ENCODE data around the gene RTN4RL1. TPM values are rescaled to one million over a fixed set of nuclear protein-coding genes. Genes with fewer than 3 reads are reported as not detected.

Gene RTN4RL1
- total and polyA plus RNA-seq, 9 of the 15 experiments (the other 6 are each of a cell fraction or from before 2014, with no cell fraction given) = 0.04 to 0.06 (median 0.04) TPM; not detected in 5

DNA sequence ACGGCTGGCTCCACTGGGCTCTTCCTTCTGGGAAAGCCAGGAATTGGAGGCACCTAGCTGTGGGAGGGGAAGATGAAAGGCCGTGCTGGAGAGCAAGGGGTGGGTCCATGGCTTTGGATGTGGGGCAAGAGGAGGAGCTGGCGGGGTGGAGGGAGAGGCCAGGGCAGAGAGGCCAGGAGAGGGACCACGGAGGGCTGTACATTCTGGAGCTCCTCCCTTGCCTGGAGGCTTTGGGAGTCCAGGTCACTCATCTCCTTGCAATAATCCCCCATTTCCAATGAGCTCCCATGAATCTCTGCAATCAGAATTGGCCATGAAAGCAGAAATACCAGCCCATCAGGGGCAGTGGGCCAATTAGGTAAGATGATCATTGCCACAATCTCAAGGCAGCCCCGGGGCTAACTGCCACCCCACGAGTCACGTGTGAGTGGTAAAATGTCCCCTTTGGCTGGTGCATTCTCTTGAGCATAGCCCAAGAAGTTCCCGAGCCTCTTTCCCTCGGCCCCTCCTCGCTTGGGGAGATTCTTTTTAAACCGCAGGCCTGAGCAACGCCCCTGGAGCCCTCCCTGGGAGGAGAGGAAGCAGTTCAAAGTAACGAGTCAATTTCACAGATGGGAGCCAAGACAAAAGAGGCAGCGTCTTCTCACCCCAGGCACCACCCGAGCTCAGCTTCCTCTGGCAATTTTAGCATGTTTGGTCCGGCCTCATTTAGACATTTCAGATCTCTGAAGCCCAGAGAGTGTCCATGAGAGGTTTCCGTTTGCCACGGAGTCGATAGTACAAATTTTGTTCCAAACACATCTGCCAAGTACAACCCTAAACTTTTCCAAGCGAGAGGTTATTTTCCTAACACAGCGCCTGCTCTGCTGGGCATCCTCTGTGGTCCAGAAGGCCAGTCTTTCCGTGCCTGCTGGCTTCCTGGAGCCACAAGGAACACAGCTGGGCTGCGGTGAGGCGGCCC lies 13.4 kb downstream of the RTN4RL1 start (continued):
- TF ChIP-seq, protein P1, sequence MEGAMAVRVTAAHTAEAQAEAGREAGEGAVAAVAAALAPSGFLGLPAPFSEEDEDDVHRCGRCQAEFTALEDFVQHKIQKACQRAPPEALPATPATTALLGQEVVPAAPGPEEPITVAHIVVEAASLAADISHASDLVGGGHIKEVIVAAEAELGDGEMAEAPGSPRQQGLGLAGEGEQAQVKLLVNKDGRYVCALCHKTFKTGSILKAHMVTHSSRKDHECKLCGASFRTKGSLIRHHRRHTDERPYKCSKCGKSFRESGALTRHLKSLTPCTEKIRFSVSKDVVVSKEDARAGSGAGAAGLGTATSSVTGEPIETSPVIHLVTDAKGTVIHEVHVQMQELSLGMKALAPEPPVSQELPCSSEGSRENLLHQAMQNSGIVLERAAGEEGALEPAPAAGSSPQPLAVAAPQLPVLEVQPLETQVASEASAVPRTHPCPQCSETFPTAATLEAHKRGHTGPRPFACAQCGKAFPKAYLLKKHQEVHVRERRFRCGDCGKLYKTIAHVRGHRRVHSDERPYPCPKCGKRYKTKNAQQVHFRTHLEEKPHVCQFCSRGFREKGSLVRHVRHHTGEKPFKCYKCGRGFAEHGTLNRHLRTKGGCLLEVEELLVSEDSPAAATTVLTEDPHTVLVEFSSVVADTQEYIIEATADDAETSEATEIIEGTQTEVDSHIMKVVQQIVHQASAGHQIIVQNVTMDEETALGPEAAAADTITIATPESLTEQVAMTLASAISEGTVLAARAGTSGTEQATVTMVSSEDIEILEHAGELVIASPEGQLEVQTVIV (CRISPR knock-in tag; IDR thresholded peaks at IDR 0.05; ENCODE audit: borderline replicate concordance) = no peak

DNA sequence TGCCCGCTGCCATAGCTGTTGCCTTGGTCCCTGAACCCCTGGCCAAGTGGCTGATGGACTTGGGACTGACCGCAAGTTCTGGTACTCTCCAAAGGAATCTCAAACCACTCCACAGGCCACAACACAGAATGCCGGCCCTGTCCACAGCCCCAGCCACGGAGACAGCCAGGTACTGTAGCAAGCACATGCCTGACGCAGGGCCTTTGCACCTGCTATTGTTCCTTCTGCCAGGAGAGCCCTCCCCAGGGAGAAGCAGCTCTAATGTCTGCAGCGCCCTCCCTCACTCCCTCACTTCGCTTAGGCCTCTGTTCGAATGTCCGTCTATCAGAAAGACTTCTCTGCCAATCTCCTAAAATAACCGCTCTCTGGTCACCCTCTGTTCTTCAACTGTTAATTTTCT lies 15.4 kb downstream of the RTN4RL1 start:
- Histone ChIP-seq H3K9ac (ENCODE audit: insufficient read depth in 1 of 2, low read depth in 2 of 2, low read length in 2 of 2) (no peak overlapping the region), H3K27me3 (ENCODE audit: control insufficient read depth in 2 of 2, insufficient read depth in 2 of 2, low read length in 2 of 2) (peaks cover 10 to 26% of the 10 kb centered on the region in 2 experiments), H3K4me2 (ENCODE audit: insufficient read depth, low read length) (no peak overlapping the region), H3K4me1 (replicated peaks in 1 of 2; ENCODE audit: control insufficient read depth in 2 of 2, insufficient read depth in 2 of 2, low read length in 2 of 2) (no peaks in the 10 kb centered on the region; a peak in 1 of 5 replicates), H2AFZ (ENCODE audit: low read depth, low read length) (no peak overlapping the region), H3K27ac (ENCODE audit: extremely low read depth, low read depth, low read length) (no peak overlapping the region), H3K4me3 (no peak overlapping the region), H3K36me3 (ENCODE audit: control insufficient read depth, insufficient read depth, low read length) (no peaks in the 10 kb centered on the region), H4K20me1 (replicated peaks; ENCODE audit: control insufficient read depth, insufficient read depth, low read length) (no peaks in the 10 kb centered on the region), H3K9me1 (ENCODE audit: control insufficient read depth, insufficient read depth, low read length) (no peaks in the 10 kb centered on the region), H3K79me2 (ENCODE audit: control insufficient read depth, insufficient read depth, low read length) (no peaks in the 10 kb centered on the region), H3K9me3 (replicated peaks; ENCODE audit: control insufficient read depth, insufficient read depth, low read depth, low read length) (no peaks in the 10 kb centered on the region)
- POLR2A ChIA-PET = no interaction called here
- no TSS peak for BruUV-seq (replicated peaks)
- in situ Hi-C loops (cut with MboI) = no loop called here
- ATAC-seq = no peak
- intact Hi-C loops (cut with micrococcal nuclease) = no loop called here
- CTCF ChIA-PET (ENCODE audit: low intra/inter-chr PET ratio) = no interaction called here
- DNase-seq (ENCODE audit: extremely low read depth in 1 of 4, low spot score in 3 of 4) = no peak
- no CpG with 5 or more reads among the region's 10 CpGs for WGBS (ENCODE audit: insufficient coverage, low coverage, missing lambda C conversion rate)
- FAIRE-seq = no peak
- TF ChIP-seq, protein P2, sequence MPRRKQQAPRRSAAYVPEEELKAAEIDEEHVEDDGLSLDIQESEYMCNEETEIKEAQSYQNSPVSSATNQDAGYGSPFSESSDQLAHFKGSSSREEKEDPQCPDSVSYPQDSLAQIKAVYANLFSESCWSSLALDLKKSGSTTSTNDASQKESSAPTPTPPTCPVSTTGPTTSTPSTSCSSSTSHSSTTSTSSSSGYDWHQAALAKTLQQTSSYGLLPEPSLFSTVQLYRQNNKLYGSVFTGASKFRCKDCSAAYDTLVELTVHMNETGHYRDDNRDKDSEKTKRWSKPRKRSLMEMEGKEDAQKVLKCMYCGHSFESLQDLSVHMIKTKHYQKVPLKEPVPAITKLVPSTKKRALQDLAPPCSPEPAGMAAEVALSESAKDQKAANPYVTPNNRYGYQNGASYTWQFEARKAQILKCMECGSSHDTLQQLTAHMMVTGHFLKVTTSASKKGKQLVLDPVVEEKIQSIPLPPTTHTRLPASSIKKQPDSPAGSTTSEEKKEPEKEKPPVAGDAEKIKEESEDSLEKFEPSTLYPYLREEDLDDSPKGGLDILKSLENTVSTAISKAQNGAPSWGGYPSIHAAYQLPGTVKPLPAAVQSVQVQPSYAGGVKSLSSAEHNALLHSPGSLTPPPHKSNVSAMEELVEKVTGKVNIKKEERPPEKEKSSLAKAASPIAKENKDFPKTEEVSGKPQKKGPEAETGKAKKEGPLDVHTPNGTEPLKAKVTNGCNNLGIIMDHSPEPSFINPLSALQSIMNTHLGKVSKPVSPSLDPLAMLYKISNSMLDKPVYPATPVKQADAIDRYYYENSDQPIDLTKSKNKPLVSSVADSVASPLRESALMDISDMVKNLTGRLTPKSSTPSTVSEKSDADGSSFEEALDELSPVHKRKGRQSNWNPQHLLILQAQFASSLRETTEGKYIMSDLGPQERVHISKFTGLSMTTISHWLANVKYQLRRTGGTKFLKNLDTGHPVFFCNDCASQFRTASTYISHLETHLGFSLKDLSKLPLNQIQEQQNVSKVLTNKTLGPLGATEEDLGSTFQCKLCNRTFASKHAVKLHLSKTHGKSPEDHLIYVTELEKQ (CRISPR knock-in tag; IDR thresholded peaks at IDR 0.05) = no peak
- TF ChIP-seq, protein P3, sequence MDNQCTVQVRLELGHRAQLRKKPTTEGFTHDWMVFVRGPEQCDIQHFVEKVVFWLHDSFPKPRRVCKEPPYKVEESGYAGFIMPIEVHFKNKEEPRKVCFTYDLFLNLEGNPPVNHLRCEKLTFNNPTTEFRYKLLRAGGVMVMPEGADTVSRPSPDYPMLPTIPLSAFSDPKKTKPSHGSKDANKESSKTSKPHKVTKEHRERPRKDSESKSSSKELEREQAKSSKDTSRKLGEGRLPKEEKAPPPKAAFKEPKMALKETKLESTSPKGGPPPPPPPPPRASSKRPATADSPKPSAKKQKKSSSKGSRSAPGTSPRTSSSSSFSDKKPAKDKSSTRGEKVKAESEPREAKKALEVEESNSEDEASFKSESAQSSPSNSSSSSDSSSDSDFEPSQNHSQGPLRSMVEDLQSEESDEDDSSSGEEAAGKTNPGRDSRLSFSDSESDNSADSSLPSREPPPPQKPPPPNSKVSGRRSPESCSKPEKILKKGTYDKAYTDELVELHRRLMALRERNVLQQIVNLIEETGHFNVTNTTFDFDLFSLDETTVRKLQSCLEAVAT (IDR thresholded peaks at IDR 0.05) = no peak
- TF ChIP-seq ZNF274 (IDR thresholded peaks at IDR 0.05; ENCODE audit: borderline replicate concordance, low read depth, low read length) (no peak), NCOR1 (IDR thresholded peaks at IDR 0.05) (no peak), RCOR1 (IDR thresholded peaks at IDR 0.05; ENCODE audit: borderline replicate concordance in 1 of 2, low read depth in 2 of 2, low read length in 2 of 2) (no peak)
- TF ChIP-seq, protein P4, sequence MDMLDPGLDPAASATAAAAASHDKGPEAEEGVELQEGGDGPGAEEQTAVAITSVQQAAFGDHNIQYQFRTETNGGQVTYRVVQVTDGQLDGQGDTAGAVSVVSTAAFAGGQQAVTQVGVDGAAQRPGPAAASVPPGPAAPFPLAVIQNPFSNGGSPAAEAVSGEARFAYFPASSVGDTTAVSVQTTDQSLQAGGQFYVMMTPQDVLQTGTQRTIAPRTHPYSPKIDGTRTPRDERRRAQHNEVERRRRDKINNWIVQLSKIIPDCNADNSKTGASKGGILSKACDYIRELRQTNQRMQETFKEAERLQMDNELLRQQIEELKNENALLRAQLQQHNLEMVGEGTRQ (CRISPR knock-in tag; IDR thresholded peaks at IDR 0.05) = no peak
- TF ChIP-seq, protein P5, sequence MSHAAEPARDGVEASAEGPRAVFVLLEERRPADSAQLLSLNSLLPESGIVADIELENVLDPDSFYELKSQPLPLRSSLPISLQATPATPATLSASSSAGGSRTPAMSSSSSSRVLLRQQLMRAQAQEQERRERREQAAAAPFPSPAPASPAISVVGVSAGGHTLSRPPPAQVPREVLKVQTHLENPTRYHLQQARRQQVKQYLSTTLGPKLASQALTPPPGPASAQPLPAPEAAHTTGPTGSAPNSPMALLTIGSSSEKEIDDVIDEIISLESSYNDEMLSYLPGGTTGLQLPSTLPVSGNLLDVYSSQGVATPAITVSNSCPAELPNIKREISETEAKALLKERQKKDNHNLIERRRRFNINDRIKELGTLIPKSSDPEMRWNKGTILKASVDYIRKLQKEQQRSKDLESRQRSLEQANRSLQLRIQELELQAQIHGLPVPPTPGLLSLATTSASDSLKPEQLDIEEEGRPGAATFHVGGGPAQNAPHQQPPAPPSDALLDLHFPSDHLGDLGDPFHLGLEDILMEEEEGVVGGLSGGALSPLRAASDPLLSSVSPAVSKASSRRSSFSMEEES (CRISPR knock-in tag; IDR thresholded peaks at IDR 0.05) = no peak
